IPS-18c (cell line): ENCODE data around the gene WDR86.

Experiments used
- H3K4me3 ChIP-seq: 2 replicates; pipeline ENCODE4 v1.7.0; 2013; ENCODE audit warnings: low read depth, mild to moderate bottlenecking, low read length, moderate library complexity; ENCODE audit not compliant: insufficient read depth
- H3K9me3 ChIP-seq: one replicate; pipeline ENCODE4 v1.6.1; 2013; ENCODE audit warnings: mild to moderate bottlenecking, low read length, moderate library complexity; ENCODE audit not compliant: control insufficient read depth, insufficient read depth

WDR86 gene

GRCh38 chr7:151389768-151390597, 19.9 kb downstream of the WDR86 start:
- Histone ChIP-seq H3K9me3 (no peaks in the 10 kb centered on the region), H3K4me3 (no peak overlapping the region)

GRCh38 chr7:151389096-151389767, 20.6 kb downstream of the WDR86 start:
- no peak overlapping the region for H3K4me3 ChIP-seq
- H3K9me3 ChIP-seq: no peaks in the 10 kb centered on the region

DNA sequence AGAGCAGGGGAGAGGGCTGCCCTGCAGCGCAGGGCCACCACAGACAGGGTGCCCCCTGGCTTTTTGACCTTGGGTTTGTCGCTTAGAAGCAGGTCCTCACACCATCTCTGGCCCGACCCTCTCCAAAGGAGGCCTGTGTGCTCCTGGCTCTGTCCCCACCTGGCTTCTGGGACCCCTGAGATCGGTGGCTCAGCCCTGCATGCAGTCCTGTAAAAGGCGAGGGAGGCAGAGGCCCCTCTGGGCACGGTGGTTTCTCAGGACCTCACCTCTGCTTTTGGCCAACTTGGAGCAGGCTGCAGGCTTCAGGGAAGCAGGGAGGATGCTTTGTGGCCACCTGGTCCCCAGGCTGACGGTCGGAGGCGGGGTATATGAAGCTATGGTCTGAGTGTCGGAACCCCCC, 21.4 kb downstream of the WDR86 start:
- H3K4me3 ChIP-seq: no peak overlapping the region
- H3K9me3 ChIP-seq: no peaks in the 10 kb centered on the region

DNA sequence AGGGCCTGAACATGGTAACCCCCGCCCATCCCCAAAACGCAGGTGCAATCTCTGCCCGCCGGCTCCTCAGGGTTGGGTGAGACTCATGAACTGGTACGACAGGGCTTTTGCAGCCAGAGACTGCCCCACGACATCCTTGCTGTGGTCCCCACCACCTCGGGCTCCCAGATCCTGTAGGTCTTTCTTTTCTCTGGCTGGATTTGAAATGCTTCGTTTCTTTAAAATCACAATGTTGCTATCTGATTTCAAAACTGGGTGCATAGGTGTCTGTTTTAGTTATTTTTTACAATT, 21.9 kb downstream of the WDR86 start:
- H3K4me3 ChIP-seq: no peak overlapping the region
- H3K9me3 ChIP-seq: no peaks in the 10 kb centered on the region

DNA sequence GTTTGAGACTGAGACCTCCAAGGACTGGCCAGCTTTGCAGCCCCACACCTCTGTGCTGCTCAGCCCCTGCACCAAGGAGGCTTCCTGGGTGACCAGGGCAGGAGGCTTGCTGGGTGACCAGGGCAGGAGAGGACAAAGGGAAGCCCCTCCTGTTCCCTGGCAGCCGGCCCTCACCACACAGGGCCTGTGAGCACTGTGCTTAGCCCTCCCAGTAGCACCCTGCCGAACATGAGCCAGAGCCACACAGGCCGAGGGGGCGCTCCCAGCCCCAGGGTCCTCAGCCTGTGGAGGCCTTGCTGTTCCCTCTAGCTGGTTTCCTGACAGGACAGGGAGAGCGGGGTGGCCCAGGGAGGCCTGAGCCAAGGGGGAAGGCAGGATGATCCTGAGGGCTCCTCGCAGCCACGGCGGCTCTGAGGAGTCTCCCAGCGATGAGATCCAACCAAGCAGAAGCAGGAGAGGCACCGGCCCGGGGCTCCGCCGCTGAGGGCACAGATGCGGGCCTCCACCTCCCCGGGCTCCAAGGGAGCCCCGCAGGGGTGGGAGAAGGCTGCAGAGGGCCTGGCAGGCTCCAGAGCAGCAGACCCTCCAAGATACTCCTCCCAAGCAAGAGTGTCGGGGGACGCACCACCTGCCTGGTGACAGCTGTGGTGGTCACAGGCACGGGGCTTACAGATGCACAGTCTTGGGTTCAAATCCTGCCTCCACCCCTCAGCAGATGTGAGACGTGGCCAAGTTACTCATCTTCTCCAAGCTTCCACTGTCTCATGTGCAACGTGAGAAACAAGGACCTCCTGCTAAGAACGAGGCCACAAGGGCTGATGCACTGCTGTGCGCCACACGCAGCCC, 22.5 kb downstream of the WDR86 start:
- H3K9me3 ChIP-seq: no peaks in the 10 kb centered on the region
- H3K4me3 ChIP-seq: no peak overlapping the region

DNA sequence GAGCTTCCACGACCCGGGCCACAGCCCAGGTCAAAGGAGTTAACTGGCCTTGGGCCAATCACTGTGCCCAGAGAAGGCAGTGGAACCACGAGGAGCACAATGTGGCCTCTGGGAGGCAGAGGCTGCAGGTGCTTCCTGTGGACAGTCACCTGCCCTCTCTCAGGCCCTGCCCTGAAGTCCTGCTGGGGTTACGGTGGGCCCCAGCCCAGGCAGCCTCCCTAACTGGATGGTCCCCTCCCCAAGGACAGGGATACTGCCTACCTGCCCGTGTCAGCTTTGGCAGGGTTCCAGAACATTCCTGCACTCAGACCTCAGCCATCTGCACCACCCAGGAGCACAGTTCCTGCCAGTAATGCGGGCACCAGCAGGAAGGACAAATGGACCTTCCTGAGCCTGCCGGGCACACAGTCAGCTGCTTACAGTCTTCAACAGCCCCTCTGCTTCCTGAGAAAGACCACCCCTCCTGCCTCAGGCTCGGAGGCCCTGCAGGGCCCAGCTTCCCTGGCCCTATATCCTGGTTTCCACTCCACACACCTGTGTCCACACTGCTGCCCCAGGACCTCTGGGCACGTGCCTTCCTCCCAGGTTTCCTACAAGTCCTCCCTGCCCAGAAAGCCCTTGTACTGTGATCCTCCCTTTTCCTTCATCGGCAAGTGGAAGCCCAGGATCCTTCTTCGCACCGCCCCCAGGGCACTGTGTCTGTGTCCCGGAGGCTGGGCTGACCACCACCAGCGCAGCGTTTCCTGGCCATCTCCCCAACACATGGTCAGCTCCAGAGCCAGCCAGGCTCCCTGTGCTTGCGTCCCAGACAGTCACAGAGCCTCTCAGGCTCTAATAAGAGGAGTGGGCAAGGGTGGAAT, 23.3 kb downstream of the WDR86 start:
- Histone ChIP-seq H3K9me3 (no peaks in the 10 kb centered on the region), H3K4me3 (no peak overlapping the region)

DNA sequence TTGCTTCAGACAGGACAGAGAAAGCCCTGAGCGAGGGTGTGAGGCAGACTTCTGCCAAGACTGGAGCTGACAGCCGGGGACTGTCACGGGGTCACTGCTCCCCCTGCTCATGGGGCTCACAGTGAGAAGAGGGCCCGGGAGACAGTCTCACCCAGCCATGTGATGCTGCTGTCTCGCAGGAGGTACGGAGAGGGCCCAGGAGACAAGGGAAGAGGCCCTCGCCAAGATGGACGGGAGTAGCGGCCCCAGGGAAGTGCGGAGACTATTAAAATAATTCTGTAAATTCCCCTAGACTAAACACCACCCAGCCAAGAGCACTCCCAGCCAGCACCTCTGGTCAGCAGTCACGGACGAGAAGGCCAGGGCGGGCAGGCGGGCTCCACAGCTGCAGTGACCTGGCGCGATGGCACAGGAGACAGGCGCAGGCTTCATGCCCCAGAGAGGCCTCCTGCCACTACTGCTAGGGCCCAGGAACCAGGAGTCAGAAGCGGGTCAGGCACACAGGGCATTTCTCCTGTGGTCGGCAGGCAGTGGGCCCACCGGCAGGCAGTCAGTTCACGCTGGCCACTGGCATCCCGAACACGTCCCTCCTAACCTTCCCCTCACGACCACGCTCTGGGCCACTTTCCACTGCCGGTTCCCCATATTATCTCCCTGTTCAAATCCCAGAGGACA, 24.1 kb downstream of the WDR86 start:
- no peak overlapping the region for H3K4me3 ChIP-seq
- no peaks in the 10 kb centered on the region for H3K9me3 ChIP-seq

- Histone ChIP-seq H3K4me3 (no peak overlapping the region), H3K9me3 (no peaks in the 10 kb centered on the region)
Measured at GRCh38 chr7:151384776-151385625, 24.8 kb downstream of the WDR86 start.

DNA sequence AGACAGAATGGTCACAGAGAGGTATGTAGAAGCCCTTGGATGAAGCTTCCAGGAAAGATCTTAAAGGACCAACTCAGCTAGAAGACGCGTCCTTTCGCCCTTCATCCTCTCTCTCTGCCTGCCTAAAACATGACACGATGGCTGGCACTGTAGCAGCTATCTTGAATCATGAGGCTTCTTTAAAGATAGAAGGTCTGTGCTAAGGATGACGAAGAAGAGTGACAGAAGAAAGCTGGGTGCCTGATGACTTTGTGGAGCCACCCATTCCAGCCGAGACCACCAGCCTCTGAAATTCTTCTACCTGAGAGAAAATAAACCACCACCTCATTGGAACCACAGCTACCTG, 25.5 kb downstream of the WDR86 start:
- Histone ChIP-seq H3K9me3 (no peaks in the 10 kb centered on the region), H3K4me3 (no peak overlapping the region)

DNA sequence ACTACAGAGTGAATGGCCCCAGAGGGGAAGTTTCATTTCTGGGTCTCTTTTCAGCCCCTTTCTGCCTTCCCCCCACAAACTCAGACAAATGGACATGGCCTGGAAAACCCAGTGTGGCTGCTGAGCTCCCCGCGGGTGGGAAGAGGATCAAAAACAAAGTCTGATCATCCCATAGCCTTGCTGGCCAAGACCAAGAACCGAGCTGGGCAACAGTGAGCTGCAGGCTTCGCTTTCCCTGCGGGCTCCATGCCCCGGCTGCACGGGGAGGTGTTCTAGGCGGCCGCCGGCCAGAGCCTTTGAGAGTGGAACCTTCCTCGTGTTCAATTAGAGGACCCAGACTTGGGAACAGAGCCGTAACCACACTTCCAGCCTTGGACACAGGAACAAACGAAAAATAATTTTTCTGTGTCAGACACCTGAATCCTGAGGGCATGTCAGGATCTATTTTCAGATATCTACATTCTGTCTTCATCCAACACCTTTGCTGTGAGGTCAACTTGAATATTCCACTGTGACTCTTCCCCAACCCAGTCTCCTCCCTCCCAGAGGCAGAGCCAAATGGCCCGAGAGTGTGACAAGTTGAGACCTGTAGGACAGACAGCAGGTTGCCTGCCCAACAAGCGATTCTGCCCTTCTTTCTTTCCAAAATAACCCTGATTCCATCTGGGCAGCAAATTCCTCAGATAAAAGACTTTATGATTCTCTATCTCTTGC, 26.0 kb downstream of the WDR86 start:
- Histone ChIP-seq H3K4me3 (no peak overlapping the region), H3K9me3 (no peaks in the 10 kb centered on the region)

DNA sequence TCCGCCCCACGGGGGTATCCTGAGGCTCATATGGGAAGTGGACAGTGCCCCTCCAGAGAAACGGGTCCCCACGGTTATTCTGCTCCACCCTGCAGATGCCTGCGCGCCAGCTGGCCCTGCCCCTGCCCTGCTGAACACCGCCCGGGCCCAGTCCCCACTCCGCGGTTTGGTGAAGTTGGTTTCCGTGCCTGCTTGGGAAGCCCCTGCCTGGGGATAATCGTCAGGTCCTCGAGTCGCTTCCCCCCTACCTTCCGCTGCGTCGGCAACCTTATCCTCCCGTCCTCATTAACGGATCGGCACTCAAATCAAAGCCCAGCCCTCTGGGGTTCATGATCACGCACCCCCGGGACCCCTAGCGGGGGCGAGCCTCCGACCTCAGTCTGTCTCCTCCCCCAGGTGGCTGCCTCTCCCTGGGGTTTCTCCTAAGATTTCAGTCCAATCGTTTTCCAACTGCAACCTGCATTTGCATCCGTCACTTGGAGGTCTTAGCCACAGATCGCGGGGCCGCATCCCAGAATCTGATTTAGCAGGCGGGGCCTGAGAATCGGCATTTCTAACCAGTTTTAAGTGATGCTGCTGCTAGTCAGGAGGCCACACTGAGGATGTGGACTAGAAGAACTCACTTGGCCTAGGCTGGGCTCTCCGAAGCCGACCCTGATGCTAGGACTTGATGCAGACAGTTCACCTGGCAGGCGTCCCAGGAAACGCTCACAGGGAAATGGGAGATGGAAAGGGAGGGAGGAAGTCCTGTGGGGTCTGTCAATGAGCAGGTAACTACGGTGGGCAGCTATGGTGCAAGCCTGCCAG, 27.6 kb downstream of the WDR86 start:
- peak overlapping the region; percentile 51 for H3K4me3 ChIP-seq
- H3K9me3 ChIP-seq: peaks cover 2% of the 10 kb centered on the region

DNA sequence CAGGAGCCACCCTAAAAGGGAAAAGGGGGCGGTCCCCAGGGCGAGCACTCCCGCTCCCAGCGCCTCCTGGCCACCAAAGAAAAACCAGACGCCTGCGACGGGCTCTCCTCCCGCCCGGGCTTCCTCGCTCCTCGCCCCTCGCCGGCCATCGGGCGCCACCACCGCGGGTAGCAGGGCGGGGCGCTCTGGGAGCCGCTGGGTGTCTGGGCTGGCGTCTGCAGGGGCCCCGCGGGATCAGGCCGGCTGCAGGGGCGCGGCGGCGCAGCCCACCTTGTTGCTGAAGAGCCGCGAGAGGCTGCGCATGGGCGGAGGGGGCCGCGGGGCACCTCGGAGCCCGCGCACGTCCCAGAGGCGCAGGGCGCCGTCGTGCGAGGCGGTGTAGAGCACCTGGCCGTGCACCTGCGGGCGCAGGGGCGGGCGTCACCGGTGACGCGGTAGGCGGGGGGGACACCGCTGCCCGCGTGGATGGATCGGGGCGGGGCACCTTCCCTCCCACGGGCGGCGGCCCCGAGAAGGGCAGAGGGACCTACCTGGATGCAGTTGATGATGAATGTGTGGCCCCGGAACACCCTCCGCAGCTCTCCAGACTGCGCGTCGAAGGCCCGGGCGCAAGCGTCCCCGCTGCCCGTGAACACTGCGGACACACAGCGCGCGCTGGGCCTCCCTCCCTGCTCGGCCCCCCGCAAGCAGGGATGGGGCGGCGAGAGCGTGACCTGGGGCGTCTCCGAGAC, 28.3 kb downstream of the WDR86 start:
- Histone ChIP-seq H3K4me3 (peak overlapping the region; percentile 51), H3K9me3 (peaks cover 2% of the 10 kb centered on the region)

DNA sequence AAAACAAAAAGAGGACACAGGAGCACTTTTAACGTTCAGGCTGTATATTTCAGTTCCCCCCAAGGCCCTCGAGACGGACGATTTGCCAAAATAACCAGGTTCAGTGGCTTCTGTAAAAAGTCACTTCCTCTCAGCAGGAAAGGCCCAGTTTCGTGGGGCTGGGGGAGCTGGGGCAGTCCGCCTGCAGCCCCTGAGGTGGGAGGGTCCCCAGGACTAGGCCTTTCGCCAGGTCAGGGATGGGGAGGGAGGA, 28.8 kb downstream of the WDR86 start:
- Histone ChIP-seq H3K4me3 (peak overlapping the region; percentile 51; the same call in 1 of the 2 replicates), H3K9me3 (peaks cover 2% of the 10 kb centered on the region)
